NCI-H1048 (cell line): ENCODE results near the gene CFAP161.
"Not testable (repeated sequence)": the region's sequence is repeated elsewhere in the genome, so short reads cannot be mapped to it uniquely, and the experiment has no call there.

Experiments used
- DNase-seq: peaks from one replicate; lab custom pipeline; 2025; lab: John Stamatoyannopoulos, UW

CFAP161 gene

DNA sequence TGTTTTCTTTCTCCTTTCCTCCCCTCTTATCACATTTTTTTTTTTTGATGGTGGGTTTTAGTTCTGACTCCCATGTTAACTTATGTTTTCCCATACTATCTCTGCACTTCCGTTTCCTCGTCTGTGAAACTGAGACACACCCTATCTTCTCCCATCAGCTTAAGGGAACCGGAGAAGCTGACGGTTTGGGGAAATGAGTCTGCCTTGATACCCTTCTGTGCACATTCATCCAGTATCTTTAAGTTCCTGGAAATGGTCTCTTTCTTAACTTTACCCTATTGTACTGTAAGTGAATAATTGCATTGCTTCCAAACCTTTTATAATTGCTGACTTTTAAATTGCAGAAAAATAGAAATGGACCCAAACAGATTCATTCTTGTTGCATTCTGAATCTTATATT is 26.2 kb upstream of the CFAP161 start:
- no peak for DNase-seq

DNA sequence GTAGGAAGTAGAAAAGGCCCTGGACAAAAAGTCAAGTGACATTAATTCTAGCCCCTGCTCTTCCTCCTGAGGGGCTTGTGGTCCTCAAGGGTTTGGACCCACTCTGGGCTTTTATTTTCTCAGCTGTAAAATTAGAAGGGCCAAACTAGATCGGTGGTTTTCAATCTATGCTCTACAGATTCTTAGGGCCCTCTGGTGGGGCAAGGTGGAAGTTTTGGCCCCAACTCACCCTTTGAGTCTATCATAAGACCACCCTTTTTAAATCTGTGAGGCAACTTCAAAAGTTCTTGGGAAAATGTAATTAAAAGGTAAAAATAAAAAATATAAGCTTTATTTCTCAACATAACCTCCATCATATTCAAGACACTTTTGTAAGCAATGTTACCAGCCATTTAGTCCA is 25.6 kb upstream of the CFAP161 start:
- no peak for DNase-seq

DNA sequence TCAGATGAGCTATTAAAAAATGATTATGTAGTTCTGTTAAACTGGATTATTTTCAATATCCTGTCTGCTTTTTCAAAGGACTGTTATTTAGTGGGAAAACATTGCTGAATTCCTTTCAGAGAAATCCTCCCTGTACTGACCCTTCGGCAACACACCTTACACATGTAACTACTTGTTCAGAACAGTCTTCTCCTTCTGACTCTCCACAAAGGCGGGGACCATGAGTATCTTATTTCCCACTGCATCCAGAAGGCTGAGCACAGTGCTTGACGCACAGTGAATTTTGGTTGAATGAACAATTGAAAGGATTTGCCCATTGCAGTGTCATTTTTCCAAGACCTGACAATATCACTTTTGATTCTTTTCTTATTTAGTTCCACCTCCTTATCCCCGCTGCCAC is 23.1 kb upstream of the CFAP161 start:
- DNase-seq = no peak

DNA sequence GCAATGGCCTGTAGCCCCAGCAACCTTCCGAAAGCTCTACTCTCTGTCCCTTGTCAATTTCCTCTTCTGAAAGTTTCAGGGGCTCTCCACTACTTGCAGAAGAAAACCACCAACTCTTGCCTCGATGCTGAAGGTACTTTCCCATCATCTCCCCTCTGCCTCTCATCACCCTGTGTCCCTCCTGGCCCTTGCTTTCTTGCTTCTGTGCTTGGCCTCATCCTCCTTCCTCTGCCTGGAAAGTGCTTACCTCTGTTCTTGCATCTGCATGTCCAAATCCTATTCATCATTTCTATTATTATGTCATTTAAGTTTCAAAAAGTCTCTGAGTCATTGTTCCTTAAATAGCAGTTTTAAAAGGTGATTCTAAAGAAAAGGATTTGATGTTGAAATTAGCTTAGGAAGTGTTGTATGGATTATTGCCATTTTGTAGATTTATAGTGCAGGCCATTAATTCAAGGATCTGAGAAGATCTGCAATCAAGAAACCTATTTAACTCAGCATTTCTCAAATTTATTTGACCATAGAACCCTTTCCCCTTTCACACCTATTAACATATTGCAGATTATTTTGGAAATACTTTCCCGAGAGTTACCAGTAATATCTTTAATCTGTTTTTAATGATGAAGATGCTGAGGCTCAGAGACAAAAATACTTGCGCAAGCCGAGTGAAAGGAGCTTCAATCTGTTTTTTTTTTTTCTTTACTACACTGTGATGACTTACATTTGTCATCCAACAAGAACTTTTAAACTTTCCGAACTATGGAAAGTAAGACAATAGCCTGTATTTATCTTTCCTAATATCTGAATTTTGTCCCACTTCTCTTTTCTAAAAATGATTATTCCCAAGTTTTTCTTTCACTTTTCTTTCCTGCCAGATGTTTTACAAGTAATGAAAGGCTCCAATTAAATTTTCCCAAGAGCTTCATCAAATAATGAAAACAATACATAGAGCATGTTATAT is 22.3 kb upstream of the CFAP161 start:
- DNase-seq = no peak

DNA sequence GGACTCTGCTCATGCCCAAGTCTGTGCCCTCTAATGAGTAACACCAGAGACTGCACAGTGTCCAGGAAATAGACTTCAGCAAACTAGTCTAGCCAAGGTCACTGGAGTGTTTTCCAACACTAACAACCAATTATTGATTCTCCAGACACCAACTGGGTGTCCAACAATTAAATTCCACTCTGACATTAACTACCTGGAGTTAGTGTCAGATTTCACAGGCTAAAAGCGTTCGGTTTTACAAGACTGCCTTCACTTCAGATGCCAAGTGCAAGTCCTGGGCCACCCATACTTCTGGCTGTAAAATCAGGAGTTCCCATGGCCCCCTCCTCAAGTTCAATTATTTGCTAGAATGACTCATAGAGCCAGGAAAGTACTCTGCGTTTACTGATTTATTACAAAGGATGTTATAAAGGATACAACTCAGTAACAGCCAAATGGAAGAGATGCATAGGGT is 20.8 kb upstream of the CFAP161 start:
- no peak for DNase-seq

DNA sequence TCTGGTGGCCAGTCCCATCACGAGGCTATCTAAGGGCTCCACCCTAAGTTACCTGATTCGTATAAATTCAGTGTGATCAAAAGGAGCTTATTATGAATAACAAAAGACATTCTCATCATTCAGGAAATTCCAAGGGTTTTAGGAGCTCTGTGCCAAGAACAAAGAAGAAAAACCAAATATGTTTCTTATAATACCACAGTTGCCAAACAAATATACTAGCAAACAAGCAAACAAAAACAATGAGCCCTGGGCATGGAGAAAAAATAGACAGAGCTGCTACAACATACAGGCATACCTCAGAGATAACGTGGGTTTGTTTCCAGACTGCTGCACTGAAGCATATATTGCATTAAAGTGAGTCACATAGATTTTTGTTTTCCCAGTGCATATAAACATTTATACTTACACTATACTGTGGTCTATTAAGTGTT is 20.2 kb upstream of the CFAP161 start:
- DNase-seq = no peak

DNA sequence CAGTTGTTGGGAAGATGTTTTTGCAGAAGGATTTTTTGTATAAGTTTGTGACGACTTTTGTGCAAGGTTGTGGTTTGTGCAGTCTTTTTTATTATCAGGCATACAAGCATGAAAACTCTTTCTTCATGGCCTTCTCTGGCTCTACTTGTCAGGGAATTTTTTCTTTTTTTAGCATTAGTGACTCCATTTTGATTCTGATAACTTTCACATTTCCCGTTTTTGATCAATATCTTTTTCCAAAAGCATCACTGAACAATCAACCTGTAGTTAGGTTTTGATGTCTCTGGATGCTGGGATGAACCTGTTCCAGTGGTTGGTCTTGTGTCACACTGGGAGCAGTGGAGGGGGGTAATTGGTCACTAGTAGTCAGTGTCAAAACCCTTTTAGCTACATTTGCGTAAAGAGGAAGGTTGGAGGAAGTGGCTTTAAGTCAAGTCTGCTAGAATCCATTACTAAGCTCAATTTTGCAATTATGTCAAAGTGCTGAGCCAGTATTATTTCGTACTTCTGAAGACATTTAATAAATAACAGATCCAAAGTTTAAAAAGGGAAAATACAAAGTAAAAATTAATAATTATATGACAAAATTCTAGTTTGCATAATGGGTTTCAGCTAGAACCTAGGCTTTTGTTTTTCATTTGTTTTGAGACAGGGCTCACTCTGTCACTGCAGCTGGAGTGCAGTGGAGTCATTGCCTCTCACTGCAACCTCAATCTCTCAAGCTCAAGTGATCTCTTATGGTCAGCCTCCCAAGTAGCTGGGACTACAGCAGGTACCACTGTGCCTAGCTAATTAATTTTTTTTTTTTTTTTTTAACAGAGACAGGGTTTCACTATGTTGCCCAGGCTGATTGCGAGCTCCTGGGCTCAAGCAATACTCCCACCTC is 18.8 kb upstream of the CFAP161 start:
- no peak for DNase-seq

DNA sequence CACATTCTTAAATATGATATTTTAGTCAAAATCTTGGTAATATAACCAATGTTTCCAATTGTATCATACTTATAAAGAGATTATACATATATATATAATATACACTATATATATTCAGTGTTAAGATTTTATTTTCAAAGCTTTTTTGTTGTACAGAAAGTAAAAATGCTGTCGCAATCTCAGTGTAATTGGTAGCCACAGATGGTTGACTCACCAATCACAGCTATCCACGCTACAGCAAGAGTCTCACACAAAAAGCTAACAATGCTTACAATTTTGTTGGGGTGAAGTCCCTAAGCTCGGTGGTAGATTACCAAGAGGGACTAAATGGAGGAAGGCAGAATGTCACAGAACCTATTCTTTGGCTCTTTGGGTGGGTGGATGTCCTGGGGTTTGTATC is 16.9 kb upstream of the CFAP161 start:
- DNase-seq = no peak

DNA sequence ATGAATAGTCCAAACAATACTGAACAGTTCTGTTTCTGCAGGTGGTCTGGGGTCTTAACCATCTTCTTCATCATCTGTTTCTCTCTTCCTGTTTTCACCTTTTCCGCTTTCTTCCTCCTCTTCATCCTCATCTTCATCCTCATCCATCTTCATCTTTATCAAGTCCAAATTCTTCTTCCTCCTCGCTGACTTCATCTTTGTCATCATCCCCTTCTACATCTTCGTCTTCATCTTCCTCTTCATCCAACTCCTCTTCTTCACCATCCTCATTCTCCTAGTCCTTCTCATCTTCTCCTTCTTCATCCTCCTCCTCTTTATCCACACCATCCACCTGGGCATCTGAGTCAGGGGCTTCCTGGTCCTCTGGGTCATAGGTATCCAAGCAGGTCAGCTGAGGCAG is 16.5 kb upstream of the CFAP161 start:
- DNase-seq = no peak

DNA sequence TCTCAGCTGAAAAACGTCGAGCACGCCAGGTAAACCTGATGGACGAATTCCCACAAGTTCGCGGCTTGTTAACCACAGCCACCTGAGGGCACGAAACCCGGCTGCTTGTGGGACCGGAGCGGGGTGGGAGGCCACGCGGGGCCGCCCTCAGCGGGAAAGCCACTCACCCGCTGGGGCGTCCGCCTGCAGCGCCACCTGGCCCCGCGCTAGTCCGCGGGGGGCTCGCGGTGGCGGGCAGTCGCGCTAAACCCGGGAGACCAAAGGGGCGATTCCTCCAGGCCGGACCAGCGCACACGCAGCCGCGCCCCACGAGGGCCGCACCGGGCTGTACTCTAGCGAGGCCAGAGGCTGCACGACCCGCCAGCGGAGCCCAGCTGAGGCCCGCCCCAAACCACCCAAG is 15.7 kb upstream of the CFAP161 start:
- DNase-seq = no peak

DNA sequence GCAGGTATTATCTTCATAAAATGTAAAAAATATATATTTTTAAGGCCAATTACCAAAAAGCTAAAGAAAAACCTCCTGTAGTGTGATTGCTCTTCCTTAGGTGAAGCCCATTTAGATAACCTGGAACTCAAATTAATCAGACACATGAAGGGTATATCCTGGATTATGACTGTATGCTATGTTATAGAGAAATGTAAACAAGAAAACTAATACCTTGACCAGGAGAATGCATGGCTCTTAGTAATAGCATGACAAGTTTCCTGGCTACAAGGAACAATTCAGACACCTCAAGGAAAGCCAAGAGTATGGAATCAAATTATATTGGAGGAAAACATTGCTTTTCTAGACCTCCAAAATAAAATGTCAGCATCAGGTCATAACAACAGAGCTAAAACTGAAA is 14.0 kb upstream of the CFAP161 start:
- DNase-seq = no peak

DNA sequence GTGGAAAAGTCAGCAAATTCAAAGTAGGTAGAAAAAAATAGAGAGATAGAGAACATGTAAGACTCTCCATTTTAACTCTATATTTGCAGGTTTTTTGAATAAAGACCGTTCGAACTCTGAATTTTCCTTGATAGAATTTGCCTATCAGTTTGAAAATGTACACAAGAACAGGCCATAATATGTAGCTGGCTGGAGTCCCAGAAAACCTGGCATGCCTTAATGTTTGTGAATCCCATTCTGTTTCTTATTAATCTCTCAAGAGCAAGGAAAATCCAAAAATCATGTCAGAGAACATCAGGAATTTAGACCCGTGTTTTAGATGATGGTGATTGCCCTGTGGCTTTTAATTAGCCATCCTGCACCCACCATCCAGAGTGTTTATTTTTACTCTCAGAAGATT is 7.2 kb upstream of the CFAP161 start:
- DNase-seq = peak; percentile 4

DNA sequence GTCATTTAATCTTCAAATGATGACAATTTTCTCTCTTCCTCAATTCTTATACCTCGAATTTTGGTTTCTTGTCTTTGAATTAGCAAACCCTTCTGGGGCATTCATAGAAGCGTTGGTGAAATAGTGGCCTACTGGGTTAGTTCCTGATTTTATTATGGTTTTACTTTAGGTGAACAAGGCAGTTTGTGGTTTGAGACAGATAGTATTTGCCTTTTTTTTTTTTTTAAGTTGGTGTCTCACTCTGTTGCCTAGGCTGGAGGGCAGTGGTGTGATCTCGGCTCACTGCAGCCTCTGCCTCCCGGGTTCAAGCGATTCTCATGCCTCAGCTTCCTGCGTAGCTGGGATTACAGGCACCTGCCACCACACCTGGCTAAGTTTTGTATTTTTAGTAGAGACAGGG is 7.4 kb downstream of the CFAP161 start:
- not testable (repeated sequence) for DNase-seq

DNA sequence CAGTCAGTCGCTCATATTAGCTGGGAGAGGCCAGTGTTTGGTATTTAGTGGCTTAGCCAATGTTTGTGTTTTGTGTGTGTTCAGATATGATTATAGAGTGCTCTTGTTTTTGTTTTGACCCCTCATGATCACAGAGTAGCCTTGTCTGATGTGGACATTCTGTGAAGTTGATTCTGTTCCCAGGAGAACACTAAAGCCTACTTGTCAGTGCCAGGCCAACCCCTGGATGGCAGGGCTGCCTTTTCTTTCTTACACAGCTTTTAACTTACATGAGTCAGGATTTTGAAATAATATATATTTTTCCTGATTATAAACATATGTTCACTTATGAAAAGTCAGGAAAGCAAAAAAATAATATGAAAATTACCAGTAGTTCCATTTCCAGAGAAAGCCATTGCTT is 11.9 kb downstream of the CFAP161 start:
- no peak for DNase-seq

DNA sequence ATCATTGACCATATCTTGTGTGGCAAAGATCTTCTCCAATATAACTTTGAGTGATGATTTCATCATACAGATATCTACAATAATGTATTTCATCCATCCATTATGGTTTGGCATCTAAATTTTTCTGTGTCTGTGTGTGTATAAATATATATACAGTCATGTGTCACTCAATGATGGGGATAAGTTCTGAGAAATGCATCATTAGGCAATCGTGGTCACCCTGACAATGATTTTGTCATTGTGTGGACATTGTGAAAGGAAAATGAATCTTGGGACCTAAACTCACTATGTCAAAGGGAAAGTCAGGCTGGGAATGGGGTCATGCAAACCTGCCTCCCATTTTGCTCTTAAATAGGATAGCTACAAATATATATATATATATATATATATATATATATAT is 12.4 kb downstream of the CFAP161 start:
- no peak for DNase-seq

DNA sequence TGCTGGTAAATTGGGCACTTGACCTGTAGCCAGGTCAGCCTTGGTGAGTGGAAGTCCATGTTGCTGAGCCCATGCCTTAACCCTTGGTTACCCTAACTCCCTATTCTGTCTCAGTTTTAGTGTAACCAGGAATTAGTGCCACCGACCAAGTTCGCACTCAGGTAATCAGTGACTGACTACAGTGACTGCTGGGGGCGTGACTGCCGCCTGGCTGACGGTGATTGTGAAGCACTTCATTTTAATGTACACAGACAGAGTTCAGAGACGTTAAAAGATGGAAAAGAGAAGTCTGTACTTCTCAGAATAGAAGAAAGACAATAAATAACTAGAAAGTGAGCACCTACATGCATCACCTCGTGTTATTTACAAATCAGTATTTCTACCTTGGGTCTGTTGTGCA is 17.3 kb downstream of the CFAP161 start:
- DNase-seq = no peak

DNA sequence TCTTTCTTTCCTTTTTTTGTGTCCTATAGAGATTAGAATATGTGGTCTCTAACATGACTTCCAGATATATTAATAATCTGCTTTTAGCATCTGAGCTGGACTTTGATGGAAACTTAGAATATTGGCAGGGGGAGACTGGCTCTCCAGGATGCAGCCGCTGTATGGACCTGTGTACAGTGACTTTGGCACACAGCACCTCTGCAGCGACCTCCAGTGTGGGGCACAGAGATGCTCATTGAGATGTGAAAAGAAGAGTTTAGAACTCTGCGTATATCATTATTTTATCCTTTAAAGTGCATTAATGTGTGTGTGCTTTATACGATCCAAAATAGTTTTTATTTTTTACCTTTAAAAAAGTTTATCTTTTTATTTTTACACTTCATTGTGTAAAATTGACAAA is 18.3 kb downstream of the CFAP161 start:
- DNase-seq = no peak

DNA sequence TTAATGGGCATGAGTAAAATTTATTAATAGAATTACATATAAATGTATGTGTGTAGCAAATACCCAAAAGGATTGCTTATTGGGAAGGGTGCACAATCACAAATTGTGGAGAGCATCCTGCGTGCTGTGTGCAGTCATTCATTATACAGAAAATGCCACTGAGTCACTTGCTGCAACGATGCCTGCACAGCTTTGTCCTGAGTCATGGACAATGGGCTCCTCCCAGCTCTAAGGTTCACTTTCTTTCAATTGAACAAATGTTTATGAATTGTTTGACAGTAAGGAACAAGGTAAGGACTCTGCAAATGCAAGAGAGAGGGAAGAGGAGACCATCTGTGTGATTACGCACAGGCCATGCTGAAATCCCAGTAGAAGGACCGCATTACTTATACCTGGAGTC is 18.7 kb downstream of the CFAP161 start:
- no peak for DNase-seq

DNA sequence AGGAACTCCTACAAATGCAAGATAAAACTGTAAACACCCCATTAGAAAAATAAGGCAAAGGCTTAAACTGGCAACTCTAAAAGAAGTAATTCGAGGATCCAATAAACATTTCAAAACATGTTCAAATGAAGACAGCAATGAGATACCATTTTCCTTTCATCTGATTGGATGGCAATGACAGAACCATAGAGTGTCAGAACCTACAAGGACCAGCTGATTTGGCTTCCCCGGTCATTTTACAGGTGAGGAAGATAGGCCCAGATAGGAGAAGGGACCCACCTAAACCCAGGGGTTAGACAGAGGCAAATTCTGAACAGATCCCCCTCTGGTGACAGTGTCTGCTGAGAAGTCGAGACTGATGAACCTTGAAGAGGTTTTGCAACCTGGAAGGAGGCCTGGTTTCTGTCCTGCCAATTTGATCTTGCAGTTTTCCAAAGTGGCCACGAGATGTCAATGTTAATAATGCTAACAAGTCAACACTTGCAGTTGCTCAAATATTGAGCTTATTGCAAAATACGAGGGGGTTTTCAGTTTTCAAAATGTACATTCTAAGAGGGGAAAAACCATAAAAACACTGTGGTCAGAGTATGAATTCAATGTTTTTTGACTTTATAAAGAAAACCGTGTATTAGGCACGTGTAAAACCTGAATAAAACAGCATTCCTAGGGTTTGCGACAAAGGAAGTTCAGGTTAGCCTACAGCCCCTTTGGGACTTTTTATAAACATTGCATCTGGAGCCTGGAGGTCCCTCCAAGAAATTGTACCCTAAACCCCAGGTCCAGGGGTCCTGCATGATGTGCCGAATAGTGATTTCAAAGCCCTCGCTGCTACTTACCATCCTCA is 21.5 kb downstream of the CFAP161 start:
- no peak for DNase-seq

DNA sequence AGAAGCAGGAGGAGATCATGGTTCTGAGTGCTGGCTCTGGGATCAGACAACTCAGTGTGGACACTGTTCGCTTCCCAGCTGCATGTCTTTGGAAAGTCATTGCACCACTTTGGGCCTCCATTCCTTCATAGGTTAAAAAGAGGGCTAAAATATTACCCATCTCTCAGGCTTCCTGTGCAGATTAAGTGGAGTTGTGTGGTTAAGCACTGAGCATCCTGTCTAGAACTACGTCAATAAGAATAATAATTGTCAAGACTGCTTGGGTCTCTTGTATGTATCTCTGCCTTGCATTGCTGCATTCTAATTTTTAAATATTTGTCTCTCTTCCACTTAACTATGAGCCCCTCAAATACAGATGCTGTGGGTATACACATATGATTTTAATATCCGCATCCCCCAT is 22.3 kb downstream of the CFAP161 start:
- DNase-seq = no peak

DNA sequence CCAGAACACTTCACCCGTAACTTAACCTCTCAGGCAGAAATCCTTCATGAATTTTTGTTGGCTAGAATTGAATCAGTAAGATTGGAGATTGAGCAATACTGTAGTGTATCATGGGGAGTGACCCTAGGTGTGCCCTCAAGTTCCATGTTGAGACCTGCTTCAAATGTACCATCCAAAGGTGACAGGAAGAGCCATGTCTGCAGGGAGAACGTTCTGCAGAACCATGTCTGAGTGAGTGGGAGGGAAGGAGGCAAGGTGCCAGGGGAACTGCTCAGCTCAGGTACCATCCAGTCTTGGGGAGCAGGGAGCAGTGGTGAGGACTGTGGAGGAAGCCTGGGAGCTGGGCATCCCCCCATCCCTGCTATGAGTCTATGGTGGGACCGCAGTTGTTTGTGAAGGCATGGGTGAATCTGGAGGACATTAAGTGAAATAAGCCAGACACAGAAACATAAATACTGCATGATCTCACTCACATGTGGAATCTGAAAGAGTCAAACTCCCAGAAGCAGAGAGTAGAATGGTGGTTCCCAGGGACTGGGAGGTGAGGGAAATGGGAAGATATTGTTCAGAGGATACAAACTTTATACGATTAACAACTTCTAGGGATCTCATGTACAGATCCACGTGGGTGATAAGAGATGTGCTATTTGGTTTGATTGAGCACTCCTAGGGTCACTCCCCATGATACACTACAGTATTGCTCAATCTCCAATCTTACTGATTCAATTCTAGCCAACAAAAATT is 23.3 kb downstream of the CFAP161 start:
- DNase-seq = no peak

DNA sequence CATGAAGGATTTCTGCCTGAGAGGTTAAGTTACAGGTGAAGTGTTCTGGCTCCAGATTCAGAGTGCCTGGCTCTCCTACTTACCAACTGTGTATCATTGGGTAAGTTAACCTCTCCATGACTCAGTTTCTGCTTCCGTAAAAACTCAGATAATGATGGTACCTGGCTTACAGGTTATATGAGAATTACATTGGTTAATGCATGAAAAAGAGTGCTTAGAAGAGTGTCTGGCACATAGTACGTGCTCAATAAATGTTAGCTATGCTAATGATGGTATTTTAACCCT is 23.8 kb downstream of the CFAP161 start:
- DNase-seq = no peak
